ENCODE data around the gene DERA. TPM values are rescaled to one million over a fixed set of nuclear protein-coding genes. Genes with fewer than 3 reads are reported as not detected.

DERA gene
- total and polyA plus RNA-seq, 2 donors (not counting 1 experiment from before 2014, with no cell fraction given), result 48.2 to 51.5 TPM

- no peaks in the 10 kb centered on the region for H4K20me1 ChIP-seq (ENCODE audit: control insufficient read depth, extremely low read depth, insufficient read depth, low read length)
- H3K4me2 ChIP-seq (ENCODE audit: extremely low read depth, insufficient read depth, low read length), result no peak overlapping the region
- peaks cover 5% of the 10 kb centered on the region for H3K79me2 ChIP-seq (ENCODE audit: control insufficient read depth, insufficient read depth, low read length)
Measured at GRCh38 chr12:15919418-15919817, 8.3 kb downstream of the DERA start.

GRCh38 chr12:15924956-15925355, 13.8 kb downstream of the DERA start:
- Histone ChIP-seq H3K9me3 (ENCODE audit: control insufficient read depth, insufficient read depth, low read depth, low read length) (no peaks in the 10 kb centered on the region), H3K4me2 (ENCODE audit: extremely low read depth, insufficient read depth, low read length) (no peak overlapping the region), H3K4me3 (replicated peaks in 1 of 4; ENCODE audit: control extremely low read depth in 1 of 4, insufficient read depth in 1 of 4, low read depth in 3 of 4, low read length in 4 of 4) (no peak overlapping the region), H3K27ac (ENCODE audit: insufficient read depth, low read length) (no peak overlapping the region), H4K20me1 (ENCODE audit: control insufficient read depth, extremely low read depth, insufficient read depth, low read length) (no peaks in the 10 kb centered on the region), H3K36me3 (ENCODE audit: control insufficient read depth, insufficient read depth, low read length) (no peaks in the 10 kb centered on the region), H2AFZ (ENCODE audit: low read length) (no peak overlapping the region), H3K27me3 (ENCODE audit: control insufficient read depth, insufficient read depth, low read length) (no peaks in the 10 kb centered on the region), H3K9ac (ENCODE audit: insufficient read depth, low read length) (no peak overlapping the region), H3K79me2 (ENCODE audit: control insufficient read depth, insufficient read depth, low read length) (peaks cover 6% of the 10 kb centered on the region), H3K4me1 (ENCODE audit: control insufficient read depth, extremely low read depth, insufficient read depth, low read length) (peaks cover 7% of the 10 kb centered on the region)
- TF ChIP-seq EZH2 (IDR thresholded peaks at IDR 0.05; ENCODE audit: low read length, missing control alignments) (no peak), CTCF (conservative IDR thresholded peaks at IDR 0.05 in 1 of 2, IDR thresholded peaks at IDR 0.05 in 1 of 2; ENCODE audit: low read depth in 1 of 2, low read length in 2 of 2) (no peak)
- no peak for DNase-seq (ENCODE audit: low read depth in 2 of 2)

More at GRCh38 chr12:15919418-15919817, 8.3 kb downstream of the DERA start:
- H3K27ac ChIP-seq (ENCODE audit: insufficient read depth, low read length), result no peak overlapping the region
- no peak overlapping the region for H3K4me3 ChIP-seq (replicated peaks in 1 of 4; ENCODE audit: control extremely low read depth in 1 of 4, insufficient read depth in 1 of 4, low read depth in 3 of 4, low read length in 4 of 4)
- DNase-seq (ENCODE audit: low read depth in 2 of 2), result peak in 1 of 2 donors; percentile 20
- H2AFZ ChIP-seq (ENCODE audit: low read length), result no peak overlapping the region
- TF ChIP-seq CTCF (conservative IDR thresholded peaks at IDR 0.05 in 1 of 2, IDR thresholded peaks at IDR 0.05 in 1 of 2; ENCODE audit: low read depth in 1 of 2, low read length in 2 of 2) (no peak), EZH2 (IDR thresholded peaks at IDR 0.05; ENCODE audit: low read length, missing control alignments) (no peak)
- H3K4me1 ChIP-seq (ENCODE audit: control insufficient read depth, extremely low read depth, insufficient read depth, low read length), result no peaks in the 10 kb centered on the region
- no peaks in the 10 kb centered on the region for H3K9me3 ChIP-seq (ENCODE audit: control insufficient read depth, insufficient read depth, low read depth, low read length)
- no peaks in the 10 kb centered on the region for H3K36me3 ChIP-seq (ENCODE audit: control insufficient read depth, insufficient read depth, low read length)
- no peak overlapping the region for H3K9ac ChIP-seq (ENCODE audit: insufficient read depth, low read length)
- no peaks in the 10 kb centered on the region for H3K27me3 ChIP-seq (ENCODE audit: control insufficient read depth, insufficient read depth, low read length)

- Histone ChIP-seq H2AFZ (ENCODE audit: low read length) (no peak overlapping the region), H3K4me3 (replicated peaks in 1 of 4; ENCODE audit: control extremely low read depth in 1 of 4, insufficient read depth in 1 of 4, low read depth in 3 of 4, low read length in 4 of 4) (no peak overlapping the region)
Measured at GRCh38 chr12:15928346-15928745, 17.2 kb downstream of the DERA start.

More at GRCh38 chr12:15928346-15928745, 17.2 kb downstream of the DERA start:
- peaks cover 7% of the 10 kb centered on the region for H3K4me1 ChIP-seq (ENCODE audit: control insufficient read depth, extremely low read depth, insufficient read depth, low read length)
- H4K20me1 ChIP-seq (ENCODE audit: control insufficient read depth, extremely low read depth, insufficient read depth, low read length), result no peaks in the 10 kb centered on the region
- H3K36me3 ChIP-seq (ENCODE audit: control insufficient read depth, insufficient read depth, low read length), result no peaks in the 10 kb centered on the region
- TF ChIP-seq CTCF (conservative IDR thresholded peaks at IDR 0.05 in 1 of 2, IDR thresholded peaks at IDR 0.05 in 1 of 2; ENCODE audit: low read depth in 1 of 2, low read length in 2 of 2), result no peak
- TF ChIP-seq EZH2 (IDR thresholded peaks at IDR 0.05; ENCODE audit: low read length, missing control alignments), result no peak
- peak; percentile 71 to 97 for DNase-seq (ENCODE audit: low read depth in 2 of 2)
- peaks cover 2% of the 10 kb centered on the region for H3K79me2 ChIP-seq (ENCODE audit: control insufficient read depth, insufficient read depth, low read length)
- H3K9ac ChIP-seq (ENCODE audit: insufficient read depth, low read length), result no peak overlapping the region
- no peaks in the 10 kb centered on the region for H3K9me3 ChIP-seq (ENCODE audit: control insufficient read depth, insufficient read depth, low read depth, low read length)
- no peaks in the 10 kb centered on the region for H3K27me3 ChIP-seq (ENCODE audit: control insufficient read depth, insufficient read depth, low read length)
- peak overlapping the region; percentile 32 for H3K4me2 ChIP-seq (ENCODE audit: extremely low read depth, insufficient read depth, low read length)
- peak overlapping the region; percentile 34 for H3K27ac ChIP-seq (ENCODE audit: insufficient read depth, low read length)

Measured in fibroblast of lung (primary cell).